Stimulated activated naive CD8-positive, alpha-beta T cell treated with anti-CD3 and anti-CD28 coated beads, Interleukin-15, Interleukin-2, amounts not matched to agents 100 ng/mL and 50 ng/mL, for 24 hours (primary cell): ENCODE measurements around the gene SNRK.

Source experiments
- H3K27ac Mint-ChIP-seq: one replicate; pipeline ENCODE4 v1.8.0; 2021; ENCODE audit warnings: mild to moderate bottlenecking, mixed read lengths
- H3K27me3 Mint-ChIP-seq: one replicate; pipeline ENCODE4 v1.8.0; 2021; ENCODE audit warnings: mixed read lengths
- H3K36me3 Mint-ChIP-seq: one replicate; pipeline ENCODE4 v1.8.0; 2021; ENCODE audit warnings: low read depth, mixed read lengths
- H3K4me1 Mint-ChIP-seq: one replicate; pipeline ENCODE4 v1.8.0; 2021; ENCODE audit warnings: low read depth, mixed read lengths
- H3K4me3 Mint-ChIP-seq: one replicate; pipeline ENCODE4 v1.8.0; 2021; ENCODE audit warnings: mild to moderate bottlenecking, mixed read lengths
- H3K9me3 Mint-ChIP-seq: one replicate; pipeline ENCODE4 v1.8.0; 2021; ENCODE audit warnings: mixed read lengths

The SNRK gene

DNA sequence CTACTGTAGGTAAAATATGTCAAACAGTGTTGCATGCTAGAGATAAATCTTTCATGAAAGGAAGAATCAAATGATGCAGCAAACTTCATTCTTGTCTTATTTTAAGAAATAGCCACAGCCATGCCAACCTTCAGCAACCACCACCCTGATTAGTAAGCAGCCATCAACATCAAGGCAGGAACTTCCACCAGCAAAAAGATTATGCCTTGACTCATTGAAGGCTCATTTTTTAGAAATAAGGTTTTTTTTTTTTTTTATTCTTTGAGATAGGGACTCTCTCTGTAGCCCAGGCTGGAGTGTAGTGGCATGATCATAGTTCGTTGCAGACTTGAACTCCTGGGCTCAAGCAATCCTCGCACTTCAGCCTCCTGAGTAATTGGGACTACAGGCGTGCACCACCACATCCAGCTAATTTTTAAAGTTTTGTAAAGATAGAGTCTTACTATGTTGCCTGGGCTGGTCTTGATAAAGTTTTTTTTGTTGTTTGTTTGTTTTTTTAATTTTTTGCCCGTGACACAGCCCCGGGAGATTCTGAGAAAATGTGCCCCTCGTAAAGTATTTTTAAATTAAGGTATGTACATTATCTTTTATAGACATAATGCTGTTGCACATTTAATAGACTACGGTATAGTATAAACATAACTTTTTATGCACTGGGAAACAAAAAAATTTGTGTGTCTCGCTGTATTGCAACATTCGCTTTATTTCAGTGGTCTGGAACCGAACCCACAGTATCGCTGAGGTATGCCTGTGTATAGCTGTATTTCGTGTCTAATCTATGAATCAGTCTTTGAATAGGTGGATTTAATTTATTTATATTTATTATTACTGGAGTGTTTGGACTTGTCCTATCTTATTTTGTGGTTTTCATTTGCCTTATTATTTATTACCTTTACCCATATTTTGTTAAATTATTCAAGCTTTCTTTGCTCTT, 23.3 kb downstream of the SNRK start:
- Mint-ChIP-seq H3K27me3 (no peaks in the 10 kb centered on the region), H3K9me3 (no peaks in the 10 kb centered on the region), H3K27ac (no peak overlapping the region), H3K36me3 (peaks cover 54% of the 10 kb centered on the region), H3K4me3 (no peak overlapping the region), H3K4me1 (peaks cover 75% of the 10 kb centered on the region)

DNA sequence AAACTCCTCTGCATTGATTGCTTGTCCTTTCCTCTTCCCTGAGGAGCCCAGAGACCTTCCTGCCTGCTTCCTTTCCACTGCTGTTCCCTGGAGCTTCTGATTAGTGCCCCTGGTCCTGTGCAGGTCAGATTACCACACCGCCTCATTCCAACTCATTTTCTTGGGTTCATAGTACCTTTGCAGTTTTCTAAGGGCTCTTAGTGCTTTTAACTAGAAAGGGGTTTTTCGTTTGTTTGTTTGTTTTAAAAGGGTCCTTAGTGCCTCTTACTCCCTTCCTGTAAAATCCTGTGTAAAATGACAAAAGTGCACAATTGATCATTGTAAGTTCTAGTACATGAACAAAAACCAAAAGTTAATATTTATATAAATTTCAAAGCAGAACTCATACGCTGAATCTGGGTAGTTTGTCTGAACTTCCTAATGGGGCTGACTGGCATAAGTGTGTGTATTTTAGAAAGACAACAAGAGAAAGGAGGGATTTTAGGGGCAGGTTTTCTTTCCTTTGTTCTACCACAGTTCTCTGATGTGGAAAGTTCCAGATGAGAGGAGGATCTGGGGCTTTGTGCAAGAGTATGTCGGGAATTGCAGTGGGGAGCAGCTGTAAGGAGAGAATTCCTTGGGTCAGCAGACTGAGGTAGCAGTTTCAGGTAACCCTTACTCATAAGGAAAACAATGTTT, 30.6 kb downstream of the SNRK start:
- Mint-ChIP-seq H3K4me3 (no peak overlapping the region), H3K36me3 (peaks cover 47% of the 10 kb centered on the region), H3K27ac (peak overlapping the region; percentile 38), H3K4me1 (peaks cover 83% of the 10 kb centered on the region), H3K27me3 (no peaks in the 10 kb centered on the region), H3K9me3 (no peaks in the 10 kb centered on the region)

DNA sequence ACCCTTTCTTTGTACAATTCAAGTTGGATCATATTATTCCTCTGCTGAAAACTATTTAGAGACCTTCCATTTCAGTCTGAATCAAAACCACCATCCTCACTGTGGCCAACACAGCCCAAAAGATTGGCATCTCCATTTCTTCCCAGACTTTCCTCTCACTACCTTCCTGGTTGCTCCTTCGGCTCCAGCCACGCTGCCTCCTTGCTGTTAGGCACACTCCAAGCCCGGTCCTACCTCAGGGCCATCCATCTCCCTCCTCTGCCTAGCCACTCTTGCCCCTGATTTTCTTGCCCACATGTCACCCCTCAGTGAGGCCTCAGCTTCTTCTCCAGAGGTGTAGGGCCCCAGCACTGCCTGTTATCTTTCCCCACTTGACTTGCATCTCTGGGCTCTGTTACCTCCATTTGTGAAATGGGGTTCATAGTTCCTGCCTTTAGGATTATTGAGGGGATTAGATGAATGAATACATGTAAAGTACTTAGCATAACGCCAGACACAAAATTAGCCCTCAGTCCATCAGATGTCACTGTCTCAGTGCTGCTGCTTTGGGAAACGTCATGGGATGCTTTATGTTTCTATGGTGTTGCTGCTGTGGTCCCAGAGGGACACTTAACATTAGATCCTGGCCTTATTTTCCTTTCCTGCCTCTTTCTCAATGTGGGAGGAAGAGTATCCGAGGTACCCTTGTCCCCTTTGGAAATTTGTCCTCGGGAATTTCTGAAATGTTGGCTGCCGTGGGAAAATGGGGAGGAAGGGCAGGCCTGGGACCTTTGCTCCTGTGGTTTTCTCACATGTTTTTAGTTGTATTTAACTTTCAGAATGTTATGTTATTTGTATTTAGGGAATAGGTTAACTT, 31.3 kb downstream of the SNRK start:
- peaks cover 81% of the 10 kb centered on the region for H3K4me1 Mint-ChIP-seq
- no peaks in the 10 kb centered on the region for H3K9me3 Mint-ChIP-seq
- H3K4me3 Mint-ChIP-seq: no peak overlapping the region
- no peaks in the 10 kb centered on the region for H3K27me3 Mint-ChIP-seq
- peaks cover 46% of the 10 kb centered on the region for H3K36me3 Mint-ChIP-seq
- peak overlapping the region; percentile 38 for H3K27ac Mint-ChIP-seq

DNA sequence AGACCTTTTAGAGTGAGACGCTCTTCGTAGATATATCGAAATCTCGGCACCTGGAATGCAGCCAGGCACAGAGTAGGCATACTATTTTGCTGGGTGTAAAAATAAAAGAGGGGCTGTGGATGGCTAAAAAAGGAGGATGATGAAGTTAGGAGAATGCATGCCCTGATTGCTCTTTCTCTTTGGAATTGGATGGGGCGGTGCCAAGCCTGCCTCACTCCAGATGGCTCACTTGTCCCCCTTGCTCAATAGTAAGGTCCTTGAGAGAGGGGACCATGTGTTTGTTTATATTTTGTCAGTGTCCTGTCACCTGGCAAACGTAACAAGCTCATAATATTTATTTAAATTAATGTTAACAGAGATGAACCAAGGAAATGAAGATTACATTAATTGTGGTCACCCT, 33.0 kb downstream of the SNRK start:
- Mint-ChIP-seq H3K4me1 (peaks cover 91% of the 10 kb centered on the region), H3K27ac (peak overlapping the region; percentile 76), H3K36me3 (peaks cover 46% of the 10 kb centered on the region), H3K27me3 (no peaks in the 10 kb centered on the region), H3K4me3 (no peak overlapping the region), H3K9me3 (no peaks in the 10 kb centered on the region)

DNA sequence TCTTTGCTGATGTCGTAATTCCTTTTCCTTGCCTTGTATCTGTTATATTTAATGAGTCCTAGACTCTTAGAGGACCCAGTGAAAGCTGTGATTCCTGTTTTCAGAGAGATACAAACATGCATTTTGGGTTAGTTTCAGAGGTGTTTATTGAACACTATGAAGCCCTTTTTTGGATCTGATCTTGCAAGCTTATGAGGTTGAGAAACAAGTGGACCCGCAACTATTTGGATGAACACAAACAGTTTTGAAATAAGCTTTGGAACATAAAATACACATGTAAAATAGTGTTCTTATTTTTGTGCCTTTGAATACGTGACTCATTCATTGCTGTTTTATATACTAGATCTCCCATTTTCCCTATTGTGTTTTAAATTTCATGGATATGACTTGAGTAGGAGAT, 33.5 kb downstream of the SNRK start:
- Mint-ChIP-seq H3K4me1 (peaks cover 91% of the 10 kb centered on the region), H3K4me3 (no peak overlapping the region), H3K36me3 (peaks cover 46% of the 10 kb centered on the region), H3K27me3 (no peaks in the 10 kb centered on the region), H3K9me3 (no peaks in the 10 kb centered on the region), H3K27ac (peak overlapping the region; percentile 37)

DNA sequence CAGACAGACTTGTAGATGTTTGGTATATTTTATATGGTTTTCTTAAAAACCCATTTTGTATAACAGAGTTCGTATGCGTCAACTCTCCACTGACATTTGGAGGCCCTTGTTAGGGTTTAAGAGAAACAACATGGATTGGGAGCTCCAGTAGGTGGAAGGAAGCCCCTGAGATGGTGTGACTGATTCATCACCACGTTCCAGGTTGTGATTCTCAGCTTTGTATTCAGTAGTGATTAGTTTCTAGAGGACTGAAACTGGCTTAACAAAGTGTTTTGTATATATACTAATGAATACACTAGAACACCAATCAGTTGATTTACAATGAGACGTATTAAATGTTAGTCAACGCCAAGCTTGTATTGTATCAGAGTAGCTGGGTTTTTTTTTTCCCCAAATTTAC, 33.9 kb downstream of the SNRK start:
- Mint-ChIP-seq H3K27me3 (no peaks in the 10 kb centered on the region), H3K27ac (peak overlapping the region; percentile 37), H3K4me3 (no peak overlapping the region), H3K9me3 (no peaks in the 10 kb centered on the region), H3K36me3 (peaks cover 46% of the 10 kb centered on the region), H3K4me1 (peaks cover 91% of the 10 kb centered on the region)

DNA sequence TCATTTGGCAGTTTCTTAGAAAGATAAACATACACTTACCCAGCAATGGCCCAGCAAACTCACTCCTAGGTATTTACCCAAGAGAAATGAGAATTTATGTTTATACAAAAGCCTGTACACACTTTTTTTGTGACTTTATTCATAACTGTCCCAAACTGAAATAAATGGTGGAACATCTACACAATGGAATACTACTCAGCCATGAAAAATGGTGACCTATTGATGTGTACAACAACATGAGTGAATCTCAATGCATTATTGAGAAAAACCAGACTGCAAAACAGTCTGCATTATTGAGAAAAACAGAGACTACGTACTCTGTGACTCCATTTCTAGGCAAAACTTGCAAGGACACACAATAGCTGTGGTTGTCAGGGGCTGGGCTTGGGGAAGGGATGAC, 37.2 kb downstream of the SNRK start:
- Mint-ChIP-seq H3K4me1 (peaks cover 93% of the 10 kb centered on the region), H3K27ac (no peak overlapping the region), H3K4me3 (no peak overlapping the region), H3K27me3 (no peaks in the 10 kb centered on the region), H3K9me3 (no peaks in the 10 kb centered on the region), H3K36me3 (peaks cover 40% of the 10 kb centered on the region)

DNA sequence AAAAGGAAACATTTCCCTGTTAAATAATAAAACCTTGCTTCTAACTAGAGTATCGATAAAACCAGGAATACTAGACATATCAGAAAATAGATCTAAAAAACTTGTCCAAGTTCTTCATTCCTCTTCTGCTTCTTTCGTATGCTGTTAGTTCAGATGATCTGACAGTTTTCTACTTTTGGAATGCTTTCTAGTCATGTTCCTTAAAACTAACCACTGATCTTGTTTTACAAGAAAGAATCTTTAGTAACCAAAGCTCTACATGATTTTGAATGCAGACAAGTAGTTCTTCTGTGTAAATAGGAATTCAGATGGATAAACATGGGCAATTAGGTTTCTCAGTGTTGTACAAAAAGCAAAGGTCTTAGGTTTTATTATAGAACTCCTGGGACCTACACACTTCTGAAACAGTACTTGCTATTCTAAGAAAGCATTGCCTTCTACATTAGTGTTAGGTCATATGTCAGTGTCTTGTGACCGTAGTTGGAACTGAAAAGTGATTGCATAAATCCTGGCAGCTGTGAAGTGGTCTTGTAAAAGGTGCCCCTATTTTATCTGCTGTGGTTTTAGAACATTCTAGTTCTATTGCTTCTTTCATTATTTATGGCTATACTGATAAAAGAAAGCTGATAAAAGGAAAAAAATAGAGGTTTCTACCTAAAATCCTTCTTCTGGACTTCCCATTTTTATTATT, 40.7 kb downstream of the SNRK start:
- peak overlapping the region; percentile 72 for H3K27ac Mint-ChIP-seq

DNA sequence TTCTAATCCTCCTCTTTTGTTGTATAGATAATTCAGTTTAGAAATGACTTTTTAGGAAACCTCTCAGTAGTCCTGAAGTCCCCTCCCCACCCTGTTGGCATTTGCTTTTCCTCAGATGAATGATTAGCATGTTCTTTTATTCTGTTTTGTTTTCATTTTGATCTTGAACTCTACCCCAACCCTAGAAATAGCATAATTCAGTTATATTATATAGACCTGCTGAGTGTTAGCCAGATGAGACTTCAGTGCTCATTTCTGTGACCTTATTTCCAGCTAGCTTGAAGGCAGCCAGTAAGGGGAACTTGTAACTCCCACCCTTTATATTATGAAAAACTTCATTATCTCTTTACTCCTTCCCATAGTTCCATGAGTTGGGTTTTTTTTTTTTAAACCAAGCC, 41.2 kb downstream of the SNRK start:
- Mint-ChIP-seq H3K9me3 (no peaks in the 10 kb centered on the region), H3K4me3 (peak overlapping the region; percentile 6), H3K27ac (peak overlapping the region; percentile 39), H3K27me3 (no peaks in the 10 kb centered on the region), H3K36me3 (peaks cover 33% of the 10 kb centered on the region), H3K4me1 (peaks cover 92% of the 10 kb centered on the region)

More for the DNA sequence above, 40.7 kb downstream of the SNRK start:
- no peaks in the 10 kb centered on the region for H3K9me3 Mint-ChIP-seq
- peak overlapping the region; percentile 37 for H3K4me3 Mint-ChIP-seq
- no peaks in the 10 kb centered on the region for H3K27me3 Mint-ChIP-seq
- H3K4me1 Mint-ChIP-seq: peaks cover 91% of the 10 kb centered on the region
- H3K36me3 Mint-ChIP-seq: peaks cover 33% of the 10 kb centered on the region

DNA sequence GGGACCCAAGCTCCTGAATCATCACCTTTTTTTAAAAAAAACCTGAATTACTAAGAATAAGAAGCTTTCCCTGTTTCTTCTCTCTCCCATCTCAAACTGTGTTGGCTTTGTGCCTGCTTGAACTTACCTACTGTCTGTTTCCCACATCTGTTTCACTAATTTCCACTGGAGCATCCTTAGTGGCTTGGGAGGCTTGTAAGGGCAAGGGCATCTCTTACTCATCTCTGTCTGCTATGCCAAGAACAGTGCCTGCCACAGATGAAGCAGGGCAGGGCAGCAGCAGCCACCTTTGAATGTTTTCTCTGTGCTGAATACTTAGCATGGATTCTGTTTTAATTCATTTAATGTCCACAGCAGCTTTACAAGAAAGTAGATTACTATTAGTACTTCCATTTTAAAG, 42.3 kb downstream of the SNRK start:
- no peaks in the 10 kb centered on the region for H3K27me3 Mint-ChIP-seq
- H3K27ac Mint-ChIP-seq: peak overlapping the region; percentile 39
- peaks cover 34% of the 10 kb centered on the region for H3K36me3 Mint-ChIP-seq
- no peaks in the 10 kb centered on the region for H3K9me3 Mint-ChIP-seq
- H3K4me1 Mint-ChIP-seq: peaks cover 90% of the 10 kb centered on the region
- no peak overlapping the region for H3K4me3 Mint-ChIP-seq

DNA sequence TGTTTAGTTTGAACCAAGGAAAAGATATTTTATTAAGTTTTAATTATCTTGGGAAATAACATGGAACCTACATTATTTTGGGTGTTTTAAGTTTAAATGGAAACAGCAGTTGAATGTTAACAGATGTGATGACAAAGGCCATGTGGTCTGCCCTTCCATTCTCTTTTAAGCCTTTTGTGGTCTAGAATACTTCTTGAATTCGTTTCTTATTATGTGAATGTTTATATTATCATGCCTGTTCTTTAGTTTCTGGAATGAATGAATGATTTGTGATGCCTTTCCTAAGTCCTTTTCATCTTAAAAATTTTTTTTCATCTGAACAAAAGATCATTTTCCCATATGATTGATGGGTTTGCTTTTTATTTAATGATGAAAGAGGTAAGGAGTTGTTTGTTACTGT, 44.6 kb downstream of the SNRK start:
- peaks cover 4% of the 10 kb centered on the region for H3K9me3 Mint-ChIP-seq
- H3K4me3 Mint-ChIP-seq: no peak overlapping the region
- peaks cover 67% of the 10 kb centered on the region for H3K4me1 Mint-ChIP-seq
- H3K27ac Mint-ChIP-seq: peak overlapping the region; percentile 8
- H3K36me3 Mint-ChIP-seq: peaks cover 49% of the 10 kb centered on the region
- no peaks in the 10 kb centered on the region for H3K27me3 Mint-ChIP-seq

DNA sequence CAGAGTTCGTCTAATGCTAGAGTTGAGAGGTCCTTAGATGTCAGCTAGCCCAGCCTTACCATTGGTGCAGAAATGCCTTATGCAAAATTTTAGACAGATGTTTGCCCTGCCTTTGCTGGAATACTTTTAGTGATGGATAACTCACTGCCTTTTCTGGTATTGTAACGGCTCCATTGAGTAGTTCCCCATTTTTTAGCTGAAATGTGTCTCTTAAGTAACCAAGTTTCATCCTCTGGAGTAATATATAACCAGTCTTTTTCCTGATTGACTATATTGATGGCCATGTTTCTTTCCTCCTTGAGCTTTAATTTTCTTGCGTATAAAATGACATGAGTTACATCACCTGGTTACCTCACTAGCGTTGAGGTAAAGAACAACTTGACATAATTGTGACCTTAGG, 45.0 kb downstream of the SNRK start:
- no peak overlapping the region for H3K27ac Mint-ChIP-seq
- peaks cover 63% of the 10 kb centered on the region for H3K4me1 Mint-ChIP-seq
- H3K4me3 Mint-ChIP-seq: no peak overlapping the region
- peaks cover 53% of the 10 kb centered on the region for H3K36me3 Mint-ChIP-seq
- H3K27me3 Mint-ChIP-seq: no peaks in the 10 kb centered on the region
- peaks cover 4% of the 10 kb centered on the region for H3K9me3 Mint-ChIP-seq

DNA sequence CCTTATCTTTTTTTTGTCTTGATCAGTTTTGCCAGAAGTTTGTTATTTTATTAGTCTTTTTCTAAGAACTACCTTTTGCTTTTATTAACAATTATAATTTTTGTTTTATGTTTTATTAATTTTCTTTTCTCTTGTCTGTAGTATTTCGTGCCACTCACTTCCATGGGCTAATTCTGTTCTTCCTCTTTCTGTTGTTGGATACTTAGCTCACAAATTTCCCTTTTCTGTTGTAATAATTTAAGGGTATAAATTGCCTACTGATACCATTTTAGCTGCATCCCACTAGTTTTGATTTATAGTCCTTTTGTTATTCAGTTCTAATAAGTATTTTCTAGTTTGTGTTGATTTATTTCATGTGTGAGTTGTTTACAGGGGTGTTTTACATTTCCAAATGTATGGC, 48.6 kb downstream of the SNRK start:
- Mint-ChIP-seq H3K27me3 (no peaks in the 10 kb centered on the region), H3K36me3 (peaks cover 74% of the 10 kb centered on the region), H3K4me3 (no peak overlapping the region), H3K27ac (no peak overlapping the region), H3K4me1 (peaks cover 29% of the 10 kb centered on the region), H3K9me3 (peaks cover 14% of the 10 kb centered on the region)

DNA sequence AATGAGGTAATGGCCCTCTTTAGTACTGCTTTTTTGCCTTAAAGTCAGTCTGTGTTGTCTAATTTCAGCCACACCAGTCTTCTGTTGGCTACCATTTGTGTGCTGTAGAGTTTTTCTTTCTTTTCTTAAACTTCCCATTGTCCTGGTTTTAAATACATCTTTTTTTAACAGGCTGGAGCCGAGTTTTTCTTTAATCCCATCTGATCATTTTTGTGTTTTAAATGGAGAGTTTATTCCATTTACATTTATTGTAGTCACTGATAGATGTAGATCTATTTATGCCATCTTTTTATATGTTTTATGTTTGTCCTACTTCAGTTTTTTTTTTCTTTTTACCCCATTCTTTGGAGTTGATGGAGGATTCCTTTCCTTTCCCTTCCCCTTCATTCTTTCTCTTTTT, 49.5 kb downstream of the SNRK start:
- H3K36me3 Mint-ChIP-seq: peaks cover 83% of the 10 kb centered on the region
- H3K27ac Mint-ChIP-seq: peak overlapping the region; percentile 11
- peaks cover 17% of the 10 kb centered on the region for H3K9me3 Mint-ChIP-seq
- H3K4me1 Mint-ChIP-seq: peaks cover 21% of the 10 kb centered on the region
- no peaks in the 10 kb centered on the region for H3K27me3 Mint-ChIP-seq
- H3K4me3 Mint-ChIP-seq: no peak overlapping the region
